IPS-18c (cell line): ENCODE results near the gene LMO7.
"Not testable (repeated sequence)": the region's sequence is repeated elsewhere in the genome, so short reads cannot be mapped to it uniquely, and the experiment has no call there.

Experiments used
- H3K4me3 ChIP-seq: 2 replicates; pipeline ENCODE4 v1.7.0; 2013; ENCODE audit warnings: low read depth, mild to moderate bottlenecking, low read length, moderate library complexity; ENCODE audit not compliant: insufficient read depth
- H3K9me3 ChIP-seq: one replicate; pipeline ENCODE4 v1.6.1; 2013; ENCODE audit warnings: mild to moderate bottlenecking, low read length, moderate library complexity; ENCODE audit not compliant: control insufficient read depth, insufficient read depth

Gene LMO7

GRCh38 chr13:75682326-75682725 lies 46.2 kb downstream of the LMO7 start:
- Histone ChIP-seq H3K9me3 (no peaks in the 10 kb centered on the region), H3K4me3 (no peak overlapping the region)

GRCh38 chr13:75685239-75685697 lies 49.1 kb downstream of the LMO7 start:
- H3K4me3 ChIP-seq: no peak overlapping the region
- H3K9me3 ChIP-seq: no peaks in the 10 kb centered on the region

- H3K9me3 ChIP-seq: no peaks in the 10 kb centered on the region
Observed at GRCh38 chr13:75687150-75687763, 51.1 kb downstream of the LMO7 start.

GRCh38 chr13:75689686-75690085 lies 53.6 kb downstream of the LMO7 start:
- no peaks in the 10 kb centered on the region for H3K9me3 ChIP-seq
- H3K4me3 ChIP-seq: no peak overlapping the region

More at GRCh38 chr13:75687150-75687763, 51.1 kb downstream of the LMO7 start:
- H3K4me3 ChIP-seq: no peak overlapping the region

GRCh38 chr13:75690607-75691006 lies 54.5 kb downstream of the LMO7 start:
- Histone ChIP-seq H3K9me3 (no peaks in the 10 kb centered on the region), H3K4me3 (no peak overlapping the region)

- Histone ChIP-seq H3K4me3 (no peak overlapping the region), H3K9me3 (no peaks in the 10 kb centered on the region)
Observed at GRCh38 chr13:75691183-75691582, 55.1 kb downstream of the LMO7 start.

- H3K9me3 ChIP-seq: no peaks in the 10 kb centered on the region
- no peak overlapping the region for H3K4me3 ChIP-seq
Observed at GRCh38 chr13:75693227-75693626, 57.1 kb downstream of the LMO7 start.

- no peaks in the 10 kb centered on the region for H3K9me3 ChIP-seq
- no peak overlapping the region for H3K4me3 ChIP-seq
Observed at GRCh38 chr13:75694722-75695121, 58.6 kb downstream of the LMO7 start.

- not testable (repeated sequence) for H3K9me3 ChIP-seq, H3K4me3 ChIP-seq
Observed at GRCh38 chr13:75695908-75696307, 59.8 kb downstream of the LMO7 start.

GRCh38 chr13:75699062-75699461 lies 62.9 kb downstream of the LMO7 start:
- Histone ChIP-seq H3K4me3 (no peak overlapping the region), H3K9me3 (peaks cover 5% of the 10 kb centered on the region)

GRCh38 chr13:75699717-75700116 lies 63.6 kb downstream of the LMO7 start:
- not testable (repeated sequence) for H3K9me3 ChIP-seq, H3K4me3 ChIP-seq

- Histone ChIP-seq H3K9me3 (peaks cover 5% of the 10 kb centered on the region), H3K4me3 (no peak overlapping the region)
Observed at GRCh38 chr13:75700552-75700951, 64.4 kb downstream of the LMO7 start.

- no peak overlapping the region for H3K4me3 ChIP-seq
- H3K9me3 ChIP-seq: peaks cover 5% of the 10 kb centered on the region
Observed at GRCh38 chr13:75702476-75702875, 66.3 kb downstream of the LMO7 start.

- peaks cover 5% of the 10 kb centered on the region for H3K9me3 ChIP-seq
- no peak overlapping the region for H3K4me3 ChIP-seq
Observed at GRCh38 chr13:75703769-75704168, 67.6 kb downstream of the LMO7 start.

GRCh38 chr13:75704194-75704926 lies 68.2 kb downstream of the LMO7 start:
- H3K4me3 ChIP-seq: no peak overlapping the region

GRCh38 chr13:75704927-75705288 lies 68.8 kb downstream of the LMO7 start:
- Histone ChIP-seq H3K4me3 (no peak overlapping the region), H3K9me3 (peaks cover 5% of the 10 kb centered on the region)

More at GRCh38 chr13:75704194-75704926, 68.2 kb downstream of the LMO7 start:
- H3K9me3 ChIP-seq: peaks cover 5% of the 10 kb centered on the region

GRCh38 chr13:75705395-75705794 lies 69.3 kb downstream of the LMO7 start:
- peaks cover 3% of the 10 kb centered on the region for H3K9me3 ChIP-seq
- H3K4me3 ChIP-seq: no peak overlapping the region

GRCh38 chr13:75705908-75706307 lies 69.8 kb downstream of the LMO7 start:
- no peaks in the 10 kb centered on the region for H3K9me3 ChIP-seq
- H3K4me3 ChIP-seq: no peak overlapping the region
